GM21381 (cell line): Measurements from ENCODE around the gene ADCK1.
"Not testable (repeated sequence)": the region's sequence is repeated elsewhere in the genome, so short reads cannot be mapped to it uniquely, and the experiment has no call there.

Experiments used
- ATAC-seq: cut with Tn5 transposase; IDR thresholded peaks from one replicate; pipeline ENCODE4 v1.9.1; 2021; ENCODE audit warnings: mild to moderate bottlenecking, moderate library complexity; ENCODE audit not compliant: unreplicated experiment

The ADCK1 gene

DNA sequence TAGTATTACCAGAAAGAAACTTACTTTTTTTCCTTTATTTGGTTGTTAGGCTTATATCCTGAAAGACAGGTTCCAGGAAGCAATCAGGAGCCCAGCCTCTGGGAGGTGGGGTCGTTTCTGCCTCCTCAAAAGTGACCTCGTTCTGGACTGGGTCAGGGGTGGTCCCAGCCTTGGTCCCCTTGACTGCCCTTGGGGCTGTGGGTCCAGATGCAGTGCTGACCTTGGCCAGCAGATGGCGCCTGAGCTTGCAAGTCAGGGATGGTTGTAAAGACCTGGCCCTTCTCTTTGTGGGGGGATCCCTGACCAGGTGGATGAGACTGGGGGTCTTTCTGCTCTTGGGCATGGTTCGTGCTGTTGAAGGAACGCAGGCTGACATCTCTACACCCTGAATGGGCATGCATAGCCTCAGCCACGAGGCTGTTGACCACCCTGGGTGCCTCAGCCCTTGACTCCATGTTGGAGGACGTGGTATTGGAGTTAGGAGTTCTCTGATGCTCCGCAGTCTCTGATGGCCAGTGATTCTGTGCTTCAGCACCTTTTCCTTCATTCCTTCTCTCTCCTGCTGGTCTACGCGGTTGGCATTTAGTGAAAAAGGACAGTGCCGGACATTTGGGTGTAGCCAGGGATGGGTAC lies 62.4 kb downstream of the ADCK1 start:
- peak; percentile 76 for ATAC-seq

DNA sequence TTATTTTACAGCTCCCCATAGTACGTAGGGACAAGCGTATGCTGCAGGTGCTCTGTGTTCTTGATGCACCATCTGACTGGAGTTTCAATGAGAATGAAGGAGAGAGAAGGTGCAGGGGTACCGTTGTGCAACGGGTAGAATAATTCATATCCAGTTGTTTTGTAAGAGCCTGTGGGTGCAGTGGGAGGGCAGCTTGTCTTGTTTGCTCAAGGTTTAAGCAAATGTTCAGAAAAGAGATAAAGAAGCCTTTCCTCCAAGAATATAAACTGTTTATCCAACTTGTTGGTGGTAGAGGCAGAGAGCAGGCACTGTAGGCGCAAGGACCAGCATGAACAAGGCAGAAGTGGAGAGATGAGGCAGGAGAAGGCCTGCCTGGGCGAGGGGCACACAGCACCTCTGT lies 64.2 kb downstream of the ADCK1 start:
- ATAC-seq = no peak

DNA sequence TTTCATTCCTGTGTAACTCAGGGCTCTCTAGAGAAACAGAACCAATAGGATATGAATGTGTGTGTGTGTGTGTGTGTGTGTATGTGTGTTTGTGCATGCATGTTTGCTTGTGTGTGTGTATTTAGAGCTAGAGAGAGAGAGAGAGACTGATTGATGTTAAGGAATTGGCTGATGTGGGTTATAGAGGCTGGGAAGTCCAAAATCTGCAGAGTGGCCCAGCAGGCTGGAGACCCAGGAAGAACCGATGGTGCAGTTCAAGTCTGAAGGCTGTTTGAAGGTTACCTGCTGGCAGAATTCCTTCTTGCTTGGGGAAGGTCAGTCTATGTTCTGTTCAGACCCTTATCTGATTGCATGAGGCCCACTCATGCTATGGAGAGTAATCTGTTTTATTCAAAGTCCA lies 64.7 kb downstream of the ADCK1 start:
- ATAC-seq = no peak

DNA sequence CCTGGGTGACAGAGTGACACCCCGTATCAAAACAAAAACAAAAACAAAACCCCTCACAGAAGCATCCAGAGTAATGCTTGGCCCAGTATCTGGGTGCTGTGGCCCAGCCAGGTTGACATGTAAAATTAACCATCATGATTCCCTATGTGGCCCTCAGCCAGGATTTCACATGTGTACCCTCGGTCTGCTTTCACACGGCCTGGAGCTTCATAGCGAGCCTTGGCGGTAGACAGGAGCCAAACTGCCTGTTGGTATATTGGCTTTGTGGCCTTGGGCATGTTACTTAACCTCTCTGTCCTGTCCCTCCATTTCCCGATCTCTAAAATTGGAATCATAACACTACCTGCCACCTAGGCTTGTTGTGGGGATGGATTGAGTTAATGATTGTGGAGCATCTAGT lies 65.5 kb downstream of the ADCK1 start:
- ATAC-seq = no peak

DNA sequence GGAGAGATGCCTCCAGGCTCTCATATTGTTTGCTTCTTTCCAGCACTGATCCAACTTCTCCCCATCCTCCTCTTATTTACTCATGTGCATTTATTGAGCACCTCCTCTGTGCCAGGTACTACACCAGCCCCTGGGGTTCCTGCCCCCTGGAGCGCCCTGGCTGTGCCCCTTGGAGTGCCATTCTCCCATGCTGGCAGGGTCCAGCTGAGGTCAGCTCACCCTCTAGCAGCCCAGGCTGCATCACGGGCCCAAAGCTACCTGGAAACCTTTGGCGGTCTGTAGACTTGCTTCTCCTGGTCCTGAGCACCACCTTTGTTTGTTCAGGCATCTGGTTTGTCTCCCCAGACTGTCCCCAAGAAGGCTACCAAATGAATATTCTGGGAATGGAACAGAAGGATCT lies 67.0 kb downstream of the ADCK1 start:
- no peak for ATAC-seq

DNA sequence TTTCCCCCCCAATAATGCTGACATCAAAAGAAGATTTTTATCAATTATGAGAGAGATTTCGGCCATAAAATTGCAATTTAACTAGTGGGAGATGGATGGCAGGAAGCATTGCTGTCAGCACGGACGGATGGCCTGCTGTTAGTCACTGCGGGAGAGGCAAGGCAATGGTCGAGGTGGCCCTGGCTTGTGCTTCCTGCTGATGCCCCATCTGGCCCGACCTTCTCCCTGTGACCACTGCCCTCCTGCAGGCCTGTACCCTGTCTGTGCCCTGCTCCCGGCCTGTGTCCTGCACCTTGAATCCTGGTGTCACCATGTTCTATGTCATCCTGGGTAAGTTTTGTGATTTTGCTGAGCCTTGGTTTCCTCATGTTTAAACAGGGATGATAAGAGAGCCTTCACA lies 67.6 kb downstream of the ADCK1 start:
- no peak for ATAC-seq

DNA sequence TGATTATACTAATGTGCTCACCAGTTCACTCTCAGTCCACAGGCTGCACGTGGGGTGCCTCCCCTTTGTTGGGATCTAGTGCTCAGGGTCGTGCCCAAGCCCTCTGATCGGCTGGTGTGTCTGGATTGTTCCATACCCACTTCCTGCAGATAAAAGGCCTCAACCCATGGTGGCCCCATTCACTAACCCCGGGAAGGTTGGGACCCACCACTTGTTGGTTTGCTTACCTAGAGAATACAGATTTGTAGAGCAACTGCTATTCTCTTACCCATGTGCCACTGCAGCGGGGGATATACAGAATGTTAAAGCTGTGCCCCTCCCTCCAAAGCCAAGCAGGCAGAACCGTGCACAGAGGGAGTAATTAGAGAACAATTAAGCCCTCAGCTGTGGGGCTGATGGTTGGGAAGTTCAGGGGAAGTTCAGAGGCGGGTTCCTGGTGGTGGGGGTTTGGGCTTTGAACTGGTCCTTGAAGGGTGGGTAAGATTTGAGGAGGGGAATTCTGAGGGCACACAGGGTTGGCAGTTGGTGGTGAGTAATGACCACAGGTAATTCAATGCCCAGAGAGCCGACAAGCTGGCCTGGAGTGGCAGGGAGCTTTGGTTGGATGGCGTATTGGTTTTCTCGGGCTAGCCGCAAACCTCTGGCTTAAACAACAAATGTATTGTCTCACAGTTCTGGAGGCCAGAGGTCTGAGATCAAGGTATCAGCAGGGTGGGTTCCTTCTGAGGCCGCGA lies 68.8 kb downstream of the ADCK1 start:
- ATAC-seq = no peak

DNA sequence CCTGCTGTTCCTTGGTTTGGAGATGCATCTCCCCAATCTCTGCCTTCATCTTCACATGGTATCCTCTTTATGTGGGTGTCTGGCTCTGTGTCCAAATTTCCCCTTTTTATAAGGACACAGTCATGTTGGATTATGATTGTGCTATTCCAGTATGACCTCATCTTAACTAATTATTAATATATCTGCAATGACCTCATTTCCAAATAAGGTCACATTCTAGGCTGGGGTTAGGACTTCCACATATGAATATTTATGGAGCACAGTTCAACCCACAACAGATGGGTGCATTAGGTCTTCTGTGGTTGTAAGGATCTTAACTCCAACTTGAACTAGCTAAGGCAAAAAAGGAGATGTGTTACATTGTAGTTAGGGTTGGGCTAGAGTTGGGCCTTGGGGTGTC lies 69.4 kb downstream of the ADCK1 start:
- ATAC-seq = no peak

DNA sequence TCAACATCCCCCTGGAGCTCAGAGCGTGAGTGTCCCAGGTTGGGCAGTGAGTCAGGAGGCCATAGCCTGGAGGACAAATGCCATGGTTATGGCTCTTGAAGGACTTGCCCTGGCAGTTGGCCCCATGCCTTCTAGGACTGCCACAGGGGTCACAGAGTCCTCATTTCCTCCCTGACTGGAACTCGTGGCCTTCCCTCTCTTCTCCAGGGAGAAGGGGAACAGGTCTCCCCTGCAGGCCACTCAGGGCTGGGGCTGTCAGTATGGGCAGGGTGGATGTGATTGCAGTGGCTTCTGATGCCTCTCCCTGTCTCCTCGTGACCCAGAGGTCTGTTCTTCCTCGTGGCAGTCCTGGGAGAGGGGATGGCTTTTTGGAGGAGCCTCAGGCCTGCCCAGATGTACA lies 70.7 kb downstream of the ADCK1 start:
- no peak for ATAC-seq

DNA sequence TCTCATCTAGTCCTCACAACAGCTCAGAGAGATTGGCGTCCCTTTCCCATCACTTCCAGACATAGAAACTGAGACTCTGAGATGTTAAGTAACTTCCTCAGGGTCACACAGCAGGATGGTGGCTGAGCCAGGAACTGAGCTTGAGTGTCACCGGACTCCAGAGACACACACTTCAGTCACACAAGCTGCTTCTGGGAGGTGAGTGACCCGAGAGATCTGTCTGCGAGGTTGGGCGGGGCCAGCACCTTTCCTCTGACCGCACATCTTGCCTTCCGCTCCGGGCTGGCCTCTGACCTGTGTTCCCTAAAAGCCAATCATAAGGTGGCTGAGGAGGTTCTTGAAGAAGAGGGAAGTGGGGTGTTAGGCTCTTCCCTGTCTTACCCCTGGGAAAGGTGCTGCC lies 72.2 kb downstream of the ADCK1 start:
- ATAC-seq = no peak

DNA sequence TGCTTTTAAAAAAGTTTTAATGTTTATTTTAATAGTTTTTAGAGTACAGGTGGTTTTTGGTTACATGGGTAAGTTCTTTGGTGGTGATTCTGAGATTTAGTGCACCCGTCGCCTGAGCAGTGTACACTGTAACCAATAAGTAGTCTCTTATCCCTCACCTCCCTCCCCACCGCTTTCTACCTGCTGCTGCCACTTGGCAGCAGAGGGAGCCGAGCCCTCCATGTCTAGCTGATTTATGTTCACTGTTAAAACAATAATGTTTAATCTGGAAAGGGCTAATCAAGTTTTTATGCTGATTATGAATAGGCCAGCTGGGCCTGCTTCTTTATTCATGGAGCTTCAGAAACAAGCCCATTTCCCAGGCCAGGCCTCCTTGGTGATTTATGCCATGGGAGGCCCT lies 73.1 kb downstream of the ADCK1 start:
- no peak for ATAC-seq

DNA sequence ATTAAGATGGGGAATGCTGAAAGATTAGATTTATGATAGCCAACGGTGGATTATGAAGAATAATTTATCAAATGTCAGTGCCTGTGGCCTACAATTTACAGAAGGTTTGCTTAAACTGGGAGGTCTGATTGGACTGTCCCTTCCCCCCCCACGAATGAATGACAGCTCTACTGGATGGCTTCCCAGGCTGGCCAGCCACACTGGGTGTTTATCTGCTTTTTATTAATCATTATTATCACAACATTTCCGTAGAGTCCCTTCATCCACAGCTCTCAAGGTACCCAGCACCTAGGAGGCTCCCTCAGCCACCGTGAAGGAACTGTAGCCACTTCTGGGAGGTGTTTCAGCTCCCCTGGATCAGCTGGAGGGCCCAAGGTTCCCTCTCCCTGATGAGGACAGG lies 78.9 kb downstream of the ADCK1 start:
- ATAC-seq = no peak

DNA sequence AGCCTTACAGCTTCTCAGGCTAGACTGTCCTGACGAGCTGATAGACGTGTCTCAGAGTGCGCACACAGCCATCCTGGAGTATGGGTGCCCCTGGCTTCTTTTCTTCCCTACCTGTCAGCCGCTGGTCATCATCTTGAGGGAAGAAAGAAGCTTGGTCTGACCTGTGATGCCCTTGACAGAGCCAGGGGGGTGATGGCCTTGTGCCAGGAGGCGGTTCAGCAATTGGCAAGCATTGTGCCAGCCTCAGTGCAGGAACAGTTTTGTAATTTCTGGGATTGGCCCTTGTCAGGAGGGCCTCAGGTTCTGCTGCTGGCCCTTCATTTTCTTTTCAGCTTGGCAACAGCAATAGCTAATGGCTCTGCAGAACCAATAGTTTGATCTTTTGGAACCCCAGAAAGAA lies 80.1 kb downstream of the ADCK1 start:
- ATAC-seq = no peak

DNA sequence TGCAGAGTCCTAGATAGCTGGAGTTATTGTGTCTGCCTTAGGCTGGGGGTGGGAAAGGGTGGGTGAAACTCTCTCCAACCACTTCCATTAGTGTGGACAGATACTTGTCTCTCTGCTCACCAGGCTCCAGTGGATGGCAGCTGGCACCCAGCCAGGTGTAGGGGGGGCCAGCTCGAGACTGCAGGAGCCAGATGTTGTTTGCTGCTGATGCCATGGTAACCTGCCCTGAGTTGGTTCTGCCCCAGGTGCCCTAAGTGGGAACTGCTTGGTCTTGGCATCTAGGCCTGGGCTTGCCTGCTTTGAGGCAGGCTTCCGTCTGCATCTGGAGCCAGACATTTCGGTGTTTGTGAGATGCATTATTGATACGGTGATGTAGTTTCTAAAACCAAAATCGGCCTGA lies 82.2 kb downstream of the ADCK1 start:
- ATAC-seq = no peak

DNA sequence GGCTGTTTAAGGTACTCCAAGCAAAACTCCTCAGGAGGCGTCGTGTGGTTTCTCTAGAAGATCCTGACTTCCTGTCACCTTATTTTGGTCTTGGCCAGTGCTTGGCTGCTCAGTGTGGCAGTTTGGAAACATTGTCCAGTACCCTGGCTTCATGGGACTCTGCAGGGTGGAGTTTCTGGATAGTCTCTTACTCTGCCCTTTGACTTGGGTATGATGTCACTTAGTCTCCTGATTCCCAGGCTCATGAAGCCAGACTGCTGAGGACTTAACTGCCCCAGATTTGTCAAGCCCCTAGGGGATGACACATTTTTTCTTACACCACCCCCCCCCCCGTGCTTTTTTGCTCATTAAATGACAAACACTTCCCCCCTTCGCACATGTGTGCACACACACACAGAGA lies 82.7 kb downstream of the ADCK1 start:
- ATAC-seq = no peak

DNA sequence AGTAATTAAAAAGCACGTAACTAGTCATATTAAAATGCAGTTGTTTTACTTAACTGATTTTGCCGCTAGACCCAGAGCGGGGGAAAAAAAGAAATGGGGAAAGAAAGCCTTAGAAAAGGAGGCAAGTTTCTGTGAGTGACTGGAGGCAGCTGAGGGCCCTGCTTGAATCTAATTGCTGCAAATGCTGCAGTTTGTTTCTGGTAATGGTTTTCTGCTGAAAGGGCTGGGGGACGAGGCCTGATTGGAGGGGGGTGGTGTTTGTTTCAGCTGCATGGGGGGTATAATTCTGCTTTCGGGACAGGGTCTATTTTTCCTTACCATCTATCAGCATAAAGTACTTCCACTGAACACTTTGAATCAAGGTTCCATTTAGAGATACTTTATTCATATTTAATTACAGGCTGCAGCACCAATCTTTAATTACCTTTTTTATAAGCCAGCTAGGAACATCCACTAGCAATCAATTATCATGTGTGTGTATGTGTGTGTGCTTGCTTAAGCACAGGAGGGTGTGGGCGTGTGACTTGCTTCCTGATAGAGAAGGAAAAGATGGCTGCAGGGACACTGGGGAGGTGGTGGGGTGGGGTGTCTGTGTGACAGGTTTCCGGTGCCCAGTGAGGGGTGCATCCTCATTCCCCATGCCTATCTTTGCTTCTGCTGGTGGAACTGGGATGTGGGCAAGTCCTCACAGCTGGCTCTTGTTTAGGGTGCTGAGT lies 83.4 kb downstream of the ADCK1 start:
- no peak for ATAC-seq

DNA sequence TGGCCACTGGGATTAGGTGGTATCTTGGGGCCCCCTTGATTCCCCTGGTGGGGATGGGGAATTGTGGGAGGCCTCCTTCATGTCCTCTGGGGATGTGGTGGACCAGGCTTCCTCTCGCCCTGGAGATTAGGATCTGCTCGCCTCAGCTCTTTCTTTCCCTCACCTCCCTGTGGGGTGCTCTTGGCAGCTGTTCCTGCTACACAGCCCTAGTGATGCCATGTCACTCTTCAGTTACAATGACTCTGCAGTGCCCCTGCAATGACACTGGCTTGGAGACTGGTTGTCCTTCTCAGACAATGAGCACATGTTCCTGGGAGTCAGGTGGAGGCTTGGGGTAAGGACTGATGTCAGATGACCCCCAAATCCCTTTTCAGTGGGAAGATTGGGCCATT lies 83.9 kb downstream of the ADCK1 start:
- no peak for ATAC-seq

DNA sequence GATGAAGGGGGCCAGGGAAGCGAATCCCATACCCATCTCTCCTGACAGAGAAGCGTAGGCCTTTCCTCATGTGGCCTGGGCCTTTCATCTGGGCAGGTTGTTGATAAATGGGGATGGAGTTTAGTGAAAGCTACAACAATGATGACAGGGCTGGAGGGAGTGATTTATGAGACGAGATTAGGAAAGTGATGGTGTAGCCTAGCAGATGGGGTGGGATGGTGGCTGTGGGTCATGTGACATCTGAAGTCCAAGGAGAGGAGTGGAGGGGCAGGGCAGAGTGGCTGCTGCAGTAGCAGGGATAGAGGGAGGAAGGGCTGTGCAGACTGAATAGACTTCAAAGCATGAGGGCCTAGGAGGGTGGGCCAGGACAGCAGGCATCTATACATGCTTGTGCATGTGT lies 85.5 kb downstream of the ADCK1 start:
- no peak for ATAC-seq

DNA sequence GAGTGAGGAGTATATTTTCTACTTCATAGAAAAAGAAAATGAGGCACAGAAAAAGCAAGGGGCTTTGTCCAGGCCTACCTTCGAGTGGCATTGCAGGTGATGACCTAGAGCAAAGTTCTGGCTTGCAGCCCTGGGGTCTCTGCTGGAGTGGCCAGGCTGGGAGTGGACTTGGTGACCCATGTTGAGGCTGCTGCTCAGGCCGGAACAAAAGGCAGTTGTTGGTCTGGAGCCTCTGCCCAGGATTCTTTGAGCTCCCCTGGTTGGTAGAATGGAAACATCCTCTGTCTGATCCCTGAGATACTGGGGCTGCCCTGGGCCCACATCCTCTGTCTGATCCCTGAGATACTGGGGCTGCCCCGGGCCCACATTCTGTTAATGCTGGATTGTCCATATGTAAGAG lies 86.1 kb downstream of the ADCK1 start:
- no peak for ATAC-seq

DNA sequence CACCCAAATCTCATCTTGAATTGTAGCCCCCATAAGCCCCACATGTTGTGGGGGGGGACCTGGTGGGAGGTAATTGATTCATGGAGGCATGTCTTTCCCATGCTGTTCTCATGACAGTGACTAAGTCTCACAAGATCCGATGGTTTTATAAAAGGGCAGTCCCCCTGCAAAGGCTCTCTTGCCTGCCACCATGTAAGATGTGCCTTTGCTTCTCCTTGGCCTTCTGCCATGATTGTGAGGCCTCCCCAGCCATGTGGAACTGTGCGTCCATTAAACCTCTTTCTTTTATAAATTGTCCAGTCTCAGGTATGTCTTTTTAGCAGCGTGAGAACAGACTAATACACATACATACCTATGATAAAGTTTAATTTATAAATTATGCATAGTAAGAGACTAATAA lies 89.0 kb downstream of the ADCK1 start:
- ATAC-seq = not testable (repeated sequence)

DNA sequence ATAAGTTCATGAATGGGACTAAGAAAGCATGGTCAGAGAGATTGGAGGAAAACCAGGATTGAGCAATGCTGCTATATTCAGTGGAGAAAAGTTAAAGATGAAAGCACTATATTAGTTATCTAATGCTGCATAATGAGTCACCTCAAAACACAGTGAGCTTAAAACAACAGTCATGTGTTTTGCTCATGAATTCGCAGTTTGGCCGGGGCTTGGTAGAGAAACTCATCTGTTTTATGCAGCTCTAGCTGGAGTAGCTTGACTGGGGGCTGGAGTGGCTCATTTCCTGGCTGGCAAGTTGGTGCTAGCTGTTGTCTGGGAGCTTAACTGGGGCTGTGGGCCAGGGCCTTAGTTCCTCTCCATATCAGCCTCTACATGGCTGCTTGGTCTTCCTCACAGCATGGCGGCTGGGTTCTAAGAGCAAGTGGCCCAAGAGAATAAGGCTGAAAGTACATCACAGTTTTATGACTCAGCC lies 90.1 kb downstream of the ADCK1 start:
- no peak for ATAC-seq

DNA sequence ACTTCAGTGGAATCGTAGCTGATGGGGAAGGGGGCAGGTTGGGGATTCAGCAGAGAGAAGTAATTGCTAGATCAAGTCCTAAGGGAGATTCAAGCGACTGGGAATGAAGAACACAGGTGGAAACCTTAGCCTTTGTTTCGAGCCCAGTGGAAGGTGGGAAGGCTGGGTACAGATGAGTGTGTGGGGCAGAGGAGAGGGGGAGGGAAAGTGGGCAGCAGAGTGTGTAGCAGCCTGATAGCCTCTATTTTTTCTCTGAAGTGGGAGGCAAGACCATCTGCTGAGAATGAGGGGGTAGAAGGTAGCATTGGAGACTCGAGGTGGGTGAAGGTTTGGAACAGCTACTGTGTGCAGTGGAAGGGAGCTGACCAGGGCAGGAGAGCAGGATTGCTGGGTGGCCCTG lies 91.0 kb downstream of the ADCK1 start:
- ATAC-seq = no peak
